Measurements from ENCODE around the gene HSD11B1L.
A peak's percentile ranks its signal among the peaks of the same experiment; 100 is the strongest.

Gene HSD11B1L, protein sequence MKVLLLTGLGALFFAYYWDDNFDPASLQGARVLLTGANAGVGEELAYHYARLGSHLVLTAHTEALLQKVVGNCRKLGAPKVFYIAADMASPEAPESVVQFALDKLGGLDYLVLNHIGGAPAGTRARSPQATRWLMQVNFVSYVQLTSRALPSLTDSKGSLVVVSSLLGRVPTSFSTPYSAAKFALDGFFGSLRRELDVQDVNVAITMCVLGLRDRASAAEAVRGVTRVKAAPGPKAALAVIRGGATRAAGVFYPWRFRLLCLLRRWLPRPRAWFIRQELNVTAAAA

DNA sequence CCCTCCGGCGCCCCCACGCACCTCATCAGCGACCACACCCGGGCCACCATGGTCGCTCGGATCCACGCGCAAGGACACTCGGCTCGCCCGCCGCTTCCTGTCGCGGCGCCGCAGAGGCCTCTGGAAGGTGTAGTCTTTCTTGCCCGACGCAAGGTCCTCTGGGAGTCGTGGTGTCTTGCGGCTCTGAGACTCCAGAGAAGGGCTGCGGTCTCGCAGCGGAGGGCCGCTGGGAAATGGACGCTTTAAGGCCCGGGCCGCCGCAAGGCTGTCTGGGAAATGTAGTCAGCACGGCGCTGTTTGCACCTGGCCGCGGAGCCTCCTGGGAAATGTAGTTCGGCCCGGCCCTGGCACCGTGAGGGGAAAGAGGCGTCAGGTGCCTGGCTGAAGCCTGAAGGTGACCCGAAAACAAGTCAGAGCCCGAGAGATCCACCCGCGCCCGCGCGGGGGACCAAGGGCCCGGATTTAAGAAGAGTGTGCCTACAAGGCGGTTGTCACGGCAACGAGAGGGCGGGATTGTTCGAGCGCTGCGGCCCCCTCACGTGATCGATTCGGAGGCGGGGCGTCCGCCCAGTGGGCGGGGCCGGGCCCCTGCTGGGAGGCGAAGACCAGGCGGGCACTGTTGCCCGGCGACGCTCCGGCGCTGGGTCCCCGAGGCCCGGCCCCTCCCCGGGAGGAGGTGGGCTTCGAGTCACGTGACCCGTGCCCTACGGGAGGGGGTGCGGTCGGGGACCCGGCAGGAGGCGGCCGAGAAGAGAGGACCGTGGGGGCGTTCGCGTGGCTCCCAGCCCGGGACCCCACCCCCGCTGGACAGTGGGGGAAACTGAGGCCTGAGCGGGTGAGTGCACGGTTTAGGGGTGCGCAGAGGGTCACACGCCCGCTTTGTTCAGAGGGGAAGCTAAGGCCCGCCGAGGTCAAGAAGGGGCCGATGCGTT, at the start of gene HSD11B1L, which contains the start of gene MICOS13:
TSS of gene HSD11B1L (plus strand) at position 591 of the 932 bp plus-strand sequence. CDS start 3,806 bp downstream, outside the sequence.
TSS of gene MICOS13 (minus strand) at position 80 of the 932 bp plus-strand sequence. CDS start at position 50, 30 bp downstream.
- DNase-seq (ENCODE audit: low read depth) = peak; percentile 92

GRCh38 chr19:5631567-5632240, 49.1 kb upstream of the HSD11B1L start:
- DNase-seq (ENCODE audit: low read depth) = peak; percentile 34

- no peak for DNase-seq (ENCODE audit: low read depth)
Observed at GRCh38 chr19:5632241-5632612, 48.6 kb upstream of the HSD11B1L start.

DNA sequence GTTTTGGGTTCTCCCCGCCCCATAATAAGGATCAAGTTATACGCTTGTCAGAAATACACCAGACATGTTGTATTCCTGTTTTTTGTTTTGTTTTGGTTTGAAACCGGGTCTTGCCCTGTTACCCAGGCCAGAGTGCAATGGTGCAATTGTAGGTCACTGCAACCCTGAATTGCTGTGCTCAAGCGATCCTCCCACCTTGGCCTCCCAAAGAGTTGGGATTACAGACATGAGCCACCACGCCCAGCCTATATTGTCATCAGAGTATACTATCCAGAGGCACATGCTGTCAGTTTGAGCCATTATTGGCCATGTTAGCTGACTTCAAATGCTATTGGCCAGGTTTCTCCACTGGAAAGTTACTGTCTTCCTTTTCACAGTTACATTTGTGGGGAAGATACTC, 48.2 kb upstream of the HSD11B1L start:
- no peak for DNase-seq (ENCODE audit: low read depth)

DNA sequence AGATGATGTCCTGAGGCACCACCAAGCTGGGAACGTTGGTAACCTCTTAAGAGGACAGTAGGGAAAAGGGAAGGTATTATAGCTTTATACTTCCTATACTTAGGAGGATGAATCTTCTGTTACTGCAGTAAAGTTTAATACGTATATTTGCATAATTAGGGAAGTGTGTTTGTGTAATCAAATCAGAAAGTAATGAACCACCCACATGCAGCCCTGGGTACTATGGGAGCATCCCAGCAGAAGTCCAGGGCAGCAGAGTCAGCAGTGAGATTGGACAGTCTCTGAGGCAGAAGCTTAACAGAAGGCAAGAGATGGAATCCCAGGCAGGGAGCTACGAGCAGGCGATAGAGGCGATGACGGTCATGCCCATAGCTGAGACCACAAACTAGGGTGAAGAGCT, 45.4 kb upstream of the HSD11B1L start:
- DNase-seq (ENCODE audit: low read depth) = no peak

DNA sequence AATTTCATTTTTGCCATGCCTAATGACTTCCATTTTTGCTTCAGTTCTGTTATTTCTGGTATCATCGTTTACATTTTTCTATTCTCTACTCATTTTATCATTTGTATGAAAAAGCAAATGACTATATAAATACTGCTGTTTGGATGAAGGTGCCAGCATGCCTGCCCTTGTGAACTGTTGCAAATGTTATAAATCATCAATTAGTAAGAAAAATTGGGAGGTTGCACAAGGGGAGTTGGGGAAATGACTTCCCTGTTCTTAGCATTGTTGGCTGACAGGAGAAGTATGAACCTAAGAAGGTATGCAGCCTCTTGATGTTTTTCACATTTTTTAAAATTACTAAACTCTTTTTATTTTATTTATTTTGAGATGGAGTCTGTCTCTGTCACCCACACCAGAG, 42.9 kb upstream of the HSD11B1L start:
- DNase-seq (ENCODE audit: low read depth) = peak; percentile 61

GRCh38 chr19:5641171-5641570, 39.7 kb upstream of the HSD11B1L start:
- DNase-seq (ENCODE audit: low read depth) = no peak

DNA sequence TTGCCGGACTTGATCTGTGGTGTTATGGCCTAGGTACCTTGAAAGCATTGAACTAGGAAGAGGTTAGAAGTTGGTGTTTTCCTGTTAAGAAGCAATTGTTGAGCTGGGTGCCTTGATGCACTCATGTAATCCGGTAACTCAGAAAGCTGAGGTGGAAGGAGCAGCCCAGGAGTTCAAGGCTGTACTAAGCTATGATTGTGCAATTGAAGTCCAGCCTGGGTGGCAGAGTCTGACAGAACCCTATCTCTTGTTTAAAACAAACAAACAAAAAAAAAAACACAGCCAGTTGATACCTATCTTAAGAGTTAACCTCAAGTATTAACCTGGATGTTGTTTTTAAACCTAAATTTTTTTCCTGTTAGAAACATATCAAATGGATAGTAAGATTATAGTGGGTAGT, 38.6 kb upstream of the HSD11B1L start:
- no peak for DNase-seq (ENCODE audit: low read depth)

DNA sequence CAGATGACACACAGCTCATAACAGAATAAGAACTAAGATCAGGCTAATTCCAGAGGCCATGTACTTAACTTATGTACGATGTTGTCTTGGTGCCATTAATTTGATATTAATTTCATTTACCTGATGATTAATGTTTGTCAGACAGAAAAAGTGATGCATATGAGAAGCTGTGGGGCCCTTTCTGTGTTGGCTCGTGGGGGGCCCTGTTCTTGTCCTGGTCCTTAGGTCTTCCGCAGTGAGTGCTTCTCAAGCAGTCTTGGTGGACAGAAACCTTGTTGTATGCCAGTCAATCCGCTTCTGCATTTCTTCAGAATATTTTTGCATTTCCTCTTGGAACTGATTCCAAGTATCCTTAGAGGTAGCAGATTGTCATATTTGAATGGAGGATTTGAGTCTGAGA, 37.8 kb upstream of the HSD11B1L start:
- no peak for DNase-seq (ENCODE audit: low read depth)

GRCh38 chr19:5644037-5644436, 36.8 kb upstream of the HSD11B1L start:
- DNase-seq (ENCODE audit: low read depth) = peak; percentile 35

GRCh38 chr19:5645409-5645808, 35.4 kb upstream of the HSD11B1L start:
- DNase-seq (ENCODE audit: low read depth) = no peak

DNA sequence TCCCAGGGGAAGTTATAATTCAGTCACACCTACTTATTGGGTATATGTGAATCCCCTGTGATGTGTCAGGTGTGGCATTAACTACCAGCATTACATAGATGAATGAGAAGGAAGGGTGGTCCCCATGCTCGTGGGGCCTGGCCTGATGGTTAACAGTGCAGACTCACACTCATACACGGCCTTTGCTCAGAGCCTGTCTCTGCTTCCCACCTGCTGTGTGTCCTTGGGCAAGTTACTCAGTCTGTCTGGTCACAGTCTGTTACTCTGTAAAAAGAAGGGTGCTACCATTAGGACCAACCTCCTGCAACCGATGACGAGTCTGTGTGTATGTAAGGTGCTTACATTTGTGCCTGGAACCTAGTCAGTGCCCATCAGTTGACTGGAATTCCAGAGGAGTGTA, 34.1 kb upstream of the HSD11B1L start:
- DNase-seq (ENCODE audit: low read depth) = no peak

DNA sequence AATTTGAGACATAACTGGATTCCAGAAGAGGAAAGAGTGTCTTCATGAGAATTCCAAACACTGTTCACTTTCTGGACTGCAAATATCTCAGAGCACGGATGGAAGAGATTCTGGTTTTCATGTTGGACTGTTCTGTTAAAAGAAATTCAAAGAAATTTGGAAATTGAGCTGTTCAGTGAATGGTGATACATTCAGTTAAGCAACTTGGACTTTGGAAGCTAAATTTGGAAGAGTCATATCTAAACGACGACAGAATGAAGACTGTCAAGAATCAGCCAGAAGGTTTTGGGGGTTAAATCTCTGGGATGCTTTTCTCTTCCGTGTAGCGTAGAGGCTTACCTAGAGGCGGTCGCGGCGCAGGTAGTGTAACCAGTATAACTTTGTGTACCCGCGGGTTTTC, 32.4 kb upstream of the HSD11B1L start:
- DNase-seq (ENCODE audit: low read depth) = no peak

DNA sequence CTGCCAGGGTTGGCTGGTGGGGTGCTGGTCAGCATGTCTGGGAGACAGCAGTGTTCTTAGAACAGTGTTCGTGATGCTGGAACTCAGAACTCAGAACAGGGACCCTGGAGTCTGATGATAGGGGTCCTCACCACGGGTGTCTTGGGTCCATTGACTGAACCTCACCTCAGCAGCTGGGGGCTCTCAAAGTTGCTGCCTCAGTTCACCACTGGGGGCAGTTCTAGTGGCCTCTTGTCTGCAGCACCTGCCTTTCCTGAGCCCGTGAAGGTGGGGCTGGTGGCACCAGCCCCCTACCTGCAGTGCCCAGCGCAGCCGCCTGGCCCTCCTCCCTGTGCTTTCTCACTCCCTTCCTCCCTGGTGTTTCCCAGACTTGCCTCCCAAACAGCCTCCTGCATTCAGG, 29.5 kb upstream of the HSD11B1L start:
- no peak for DNase-seq (ENCODE audit: low read depth)

DNA sequence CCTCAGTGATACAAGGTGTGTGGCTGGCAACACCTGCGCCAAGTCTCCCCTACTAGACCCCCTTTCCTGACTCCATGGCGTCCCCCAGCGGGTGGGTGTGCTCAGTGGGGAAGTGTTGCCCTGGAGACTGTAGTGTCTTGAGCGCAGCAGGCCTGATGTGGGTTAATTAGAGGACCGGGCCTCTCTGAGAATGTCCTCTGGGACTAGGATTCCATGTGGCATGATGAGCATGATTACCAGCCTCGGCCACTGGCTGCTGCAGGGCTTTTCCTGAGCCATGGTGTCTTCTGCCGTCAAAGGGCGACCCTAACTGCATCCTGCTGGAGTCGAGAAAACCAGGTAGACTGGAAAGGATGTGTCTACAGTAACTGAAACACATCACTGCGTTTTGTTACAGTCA, 28.6 kb upstream of the HSD11B1L start:
- no peak for DNase-seq (ENCODE audit: low read depth)

DNA sequence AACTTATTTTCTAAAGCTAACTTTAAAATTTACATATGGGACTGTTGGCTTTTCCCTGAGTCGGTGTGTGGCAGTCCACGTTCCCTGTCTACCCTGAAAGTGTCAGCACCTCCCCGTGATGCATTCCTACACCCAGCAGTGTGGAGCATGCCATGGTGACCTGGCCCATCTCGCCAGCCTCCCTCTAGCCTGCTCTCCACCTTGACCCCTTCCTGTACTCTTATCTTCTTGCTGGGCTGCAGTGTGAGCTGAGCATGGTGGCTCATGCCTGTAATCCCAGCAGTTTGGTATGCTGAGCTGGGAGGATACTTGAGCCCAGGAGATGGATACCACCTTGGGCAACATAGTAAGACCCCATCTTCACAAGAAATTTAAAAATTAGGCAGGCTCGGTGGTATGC, 25.9 kb upstream of the HSD11B1L start:
- no peak for DNase-seq (ENCODE audit: low read depth)

DNA sequence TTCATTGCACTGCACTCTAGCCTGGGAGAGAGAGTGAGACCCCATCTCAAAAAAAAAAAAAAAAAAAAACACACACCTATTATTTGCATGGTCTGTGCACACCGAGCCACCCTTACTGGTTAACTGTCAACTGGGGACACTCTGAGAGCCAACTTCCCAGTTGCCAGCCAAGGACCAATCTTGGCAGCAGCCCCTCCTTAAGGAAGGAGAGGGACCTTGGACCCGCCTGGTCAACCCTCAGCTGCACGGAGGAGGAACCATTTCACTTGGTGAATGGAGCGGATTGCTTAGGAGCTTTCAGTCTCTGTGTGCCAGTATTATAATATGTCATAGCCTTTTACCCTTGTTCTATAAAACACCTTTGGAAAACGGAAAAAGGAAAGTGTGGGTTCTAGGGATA, 25.4 kb upstream of the HSD11B1L start:
- no peak for DNase-seq (ENCODE audit: low read depth)

GRCh38 chr19:5661483-5661882, 19.3 kb upstream of the HSD11B1L start:
- DNase-seq (ENCODE audit: low read depth) = no peak

- no peak for DNase-seq (ENCODE audit: low read depth)
Observed at GRCh38 chr19:5663904-5664303, 16.9 kb upstream of the HSD11B1L start.

GRCh38 chr19:5664515-5664914, 16.3 kb upstream of the HSD11B1L start:
- DNase-seq (ENCODE audit: low read depth) = no peak

- no peak for DNase-seq (ENCODE audit: low read depth)
Observed at GRCh38 chr19:5665781-5666513, 14.9 kb upstream of the HSD11B1L start.
